H9 (cell line): ENCODE data around the gene DDX19B. TPM values are rescaled to one million over a fixed set of nuclear protein-coding genes. Genes with fewer than 3 reads are reported as not detected.

ENCODE experiments used
- DNase-seq: peaks from one replicate; pipeline ENCODE4 v3.0.0-alpha.2; 2017
- H2AFZ ChIP-seq: one replicate; pipeline ENCODE4 v1.6.1; 2013; ENCODE audit warnings: mild to moderate bottlenecking, low read length, control low read depth, moderate library complexity
- H2AK5ac ChIP-seq: 2 replicates; pipeline ENCODE4 v1.6.1; 2013; ENCODE audit warnings: low read length, control low read depth, mixed read lengths; ENCODE audit not compliant: insufficient read length
- H2BK120ac ChIP-seq: one replicate; pipeline ENCODE4 v1.6.1; 2013; ENCODE audit warnings: low read depth, mild to moderate bottlenecking, low read length, control low read depth, inconsistent platforms; ENCODE audit not compliant: poor library complexity, severe bottlenecking
- H2BK12ac ChIP-seq: 2 replicates; pipeline ENCODE4 v1.6.1; 2013; ENCODE audit warnings: low read length, control low read depth, mixed read lengths, low read depth; ENCODE audit not compliant: insufficient read length
- H2BK15ac ChIP-seq: 2 replicates; pipeline ENCODE4 v1.6.1; 2013; ENCODE audit warnings: low read depth, low read length, control low read depth
- H2BK20ac ChIP-seq: one replicate; pipeline ENCODE4 v1.6.1; 2013; ENCODE audit warnings: low read depth, mild to moderate bottlenecking, low read length, control low read depth, inconsistent platforms; ENCODE audit not compliant: poor library complexity, severe bottlenecking
- H2BK5ac ChIP-seq: 2 replicates; pipeline ENCODE4 v1.6.1; 2013; ENCODE audit warnings: low read length, control low read depth, mixed read lengths; ENCODE audit not compliant: insufficient read length
- H3K14ac ChIP-seq: 2 replicates; pipeline ENCODE4 v1.6.1; 2013; ENCODE audit warnings: low read length, control low read depth; ENCODE audit not compliant: insufficient read depth
- H3K18ac ChIP-seq: 2 replicates; pipeline ENCODE4 v1.6.1; 2013; ENCODE audit warnings: low read depth, mild to moderate bottlenecking, mixed read lengths, low read length, control low read depth; ENCODE audit not compliant: insufficient read length
- H3K23ac ChIP-seq: 2 replicates; pipeline ENCODE4 v1.6.1; 2013; ENCODE audit warnings: low read length, control low read depth, mixed read lengths, low read depth; ENCODE audit not compliant: insufficient read length
- H3K23me2 ChIP-seq: 2 replicates; pipeline ENCODE4 v1.6.1; 2013; ENCODE audit warnings: low read depth, mild to moderate bottlenecking, mixed read lengths, low read length, control low read depth; ENCODE audit not compliant: insufficient read length, poor library complexity, severe bottlenecking
- H3K27ac ChIP-seq: 2 replicates; pipeline ENCODE4 v1.5.1; 2013; ENCODE audit warnings: low read length, control low read depth, mixed read lengths, low read depth; ENCODE audit not compliant: insufficient read length
- H3K27me3 ChIP-seq: 2 replicates; pipeline ENCODE4 v1.6.1; 2013; ENCODE audit warnings: low read length, control low read depth, inconsistent platforms; ENCODE audit not compliant: insufficient read depth
- H3K4ac ChIP-seq: 2 replicates; pipeline ENCODE4 v1.6.1; 2013; ENCODE audit warnings: low read depth, mild to moderate bottlenecking, control low read depth, inconsistent platforms, low read length, moderate library complexity
- H3K4me1 ChIP-seq: 2 replicates; pipeline ENCODE4 v1.6.1; 2013; ENCODE audit warnings: low read length, control low read depth, inconsistent platforms; ENCODE audit not compliant: insufficient read depth
- H3K4me2 ChIP-seq: 2 replicates; pipeline ENCODE4 v1.6.1; 2013; ENCODE audit warnings: low read length, control low read depth, mixed read lengths; ENCODE audit not compliant: insufficient read length, insufficient read depth
- H3K56ac ChIP-seq: 2 replicates; pipeline ENCODE4 v1.6.1; 2013; ENCODE audit warnings: low read depth, mild to moderate bottlenecking, mixed read lengths, low read length, control low read depth; ENCODE audit not compliant: insufficient read length
- H3K79me1 ChIP-seq: 2 replicates; pipeline ENCODE4 v1.6.1; 2013; ENCODE audit warnings: low read depth, mild to moderate bottlenecking, moderate library complexity, low read length, control low read depth, inconsistent platforms; ENCODE audit not compliant: insufficient read depth, poor library complexity, severe bottlenecking
- H3K79me2 ChIP-seq: 2 replicates; pipeline ENCODE4 v1.6.1; 2013; ENCODE audit warnings: low read length, control low read depth, inconsistent platforms; ENCODE audit not compliant: insufficient read depth
- H3K9ac ChIP-seq: 2 replicates; pipeline ENCODE4 v1.6.1; 2013; ENCODE audit warnings: low read length, control low read depth, mixed read lengths; ENCODE audit not compliant: insufficient read length; ENCODE audit errors: extremely low read depth
- H3K9me3 ChIP-seq: one replicate; pipeline ENCODE4 v1.6.1; 2013; ENCODE audit warnings: low read depth, low read length, inconsistent platforms; ENCODE audit not compliant: control insufficient read depth
- H3T11ph ChIP-seq: one replicate; pipeline ENCODE4 v1.6.1; 2013; ENCODE audit warnings: mild to moderate bottlenecking, low read length, control low read depth, inconsistent platforms
- H4K20me1 ChIP-seq: one replicate; pipeline ENCODE4 v1.6.1; 2013; ENCODE audit not compliant: control insufficient read depth, insufficient read length, insufficient read depth
- H4K5ac ChIP-seq: 2 replicates; pipeline ENCODE4 v1.6.1; 2013; ENCODE audit warnings: low read depth, mild to moderate bottlenecking, mixed read lengths, low read length, control low read depth; ENCODE audit not compliant: insufficient read length
- H4K8ac ChIP-seq: replicated peaks from 2 replicates; pipeline ENCODE4 v1.6.1; 2013; ENCODE audit warnings: low read length, control low read depth, mixed read lengths, low read depth; ENCODE audit not compliant: insufficient read length
- H4K91ac ChIP-seq: 2 replicates; pipeline ENCODE4 v1.6.1; 2013; ENCODE audit warnings: low read depth, mild to moderate bottlenecking, moderate library complexity, mixed read lengths, low read length, control low read depth; ENCODE audit not compliant: insufficient read length
- H3K27ac Mint-ChIP-seq, 3 experiments: 2 replicates in 2 of 3; 3 replicates in 1 of 3; pipeline ENCODE4 v1.8.0; 2020 to 2021; ENCODE audit warnings: mixed read lengths in 3 of 3, mild to moderate bottlenecking in 1 of 3, moderate library complexity in 1 of 3
- H3K27me3 Mint-ChIP-seq: 2 replicates; pipeline ENCODE4 v1.8.0; 2021; ENCODE audit warnings: low read depth, mild to moderate bottlenecking, moderate library complexity, mixed read lengths
- H3K36me3 Mint-ChIP-seq, 3 experiments: 2 replicates in 2 of 3; 3 replicates in 1 of 3; pipeline ENCODE4 v1.8.0; 2020 to 2021; ENCODE audit warnings: low read depth in 3 of 3, mixed read lengths in 3 of 3; ENCODE audit not compliant: insufficient read depth in 1 of 3
- H3K4me1 Mint-ChIP-seq, 2 experiments: 2 replicates each; pipeline ENCODE4 v1.8.0; 2020; ENCODE audit warnings: mixed read lengths in 2 of 2
- H3K4me3 Mint-ChIP-seq, 2 experiments: 2 replicates in 1 of 2; 3 replicates in 1 of 2; pipeline ENCODE4 v1.8.0; 2020 to 2021; ENCODE audit warnings: mild to moderate bottlenecking in 2 of 2, mixed read lengths in 2 of 2, moderate library complexity in 1 of 2
- H3K9me3 Mint-ChIP-seq, 2 experiments: 2 replicates in 1 of 2; 3 replicates in 1 of 2; pipeline ENCODE4 v1.8.0; 2020; ENCODE audit warnings: mild to moderate bottlenecking in 2 of 2, mixed read lengths in 2 of 2, moderate library complexity in 1 of 2
- WGBS: extraction: QIAGEN DNeasy Blood & Tissue Kit; methylation state at CpG from one replicate; pipeline ENCODE4 v1.1.7; 2013; ENCODE audit warnings: missing lambda C conversion rate, low lambda C conversion rate, mixed read lengths; ENCODE audit not compliant: insufficient read length; ENCODE audit errors: extremely low coverage; 5-methylcytosine and 5-hydroxymethylcytosine counted together
- total RNA-seq: library from RNA; stranded (reverse); gene quantifications from 2 replicates; pipeline ENCODE4 v1.2.1, GENCODE V29; 2021
- TF ChIP-seq, protein P1 (sequence below): fragments of 200-600 bp; sonication (generic); conservative IDR thresholded peaks from 3 replicates; pipeline ENCODE4 v1.8.0; 2021; ENCODE audit warnings: antibody characterized with exemption, mild to moderate bottlenecking

DDX19B gene
- total RNA-seq, 1 experiment from 2014 or later = 47.3 TPM

DNA sequence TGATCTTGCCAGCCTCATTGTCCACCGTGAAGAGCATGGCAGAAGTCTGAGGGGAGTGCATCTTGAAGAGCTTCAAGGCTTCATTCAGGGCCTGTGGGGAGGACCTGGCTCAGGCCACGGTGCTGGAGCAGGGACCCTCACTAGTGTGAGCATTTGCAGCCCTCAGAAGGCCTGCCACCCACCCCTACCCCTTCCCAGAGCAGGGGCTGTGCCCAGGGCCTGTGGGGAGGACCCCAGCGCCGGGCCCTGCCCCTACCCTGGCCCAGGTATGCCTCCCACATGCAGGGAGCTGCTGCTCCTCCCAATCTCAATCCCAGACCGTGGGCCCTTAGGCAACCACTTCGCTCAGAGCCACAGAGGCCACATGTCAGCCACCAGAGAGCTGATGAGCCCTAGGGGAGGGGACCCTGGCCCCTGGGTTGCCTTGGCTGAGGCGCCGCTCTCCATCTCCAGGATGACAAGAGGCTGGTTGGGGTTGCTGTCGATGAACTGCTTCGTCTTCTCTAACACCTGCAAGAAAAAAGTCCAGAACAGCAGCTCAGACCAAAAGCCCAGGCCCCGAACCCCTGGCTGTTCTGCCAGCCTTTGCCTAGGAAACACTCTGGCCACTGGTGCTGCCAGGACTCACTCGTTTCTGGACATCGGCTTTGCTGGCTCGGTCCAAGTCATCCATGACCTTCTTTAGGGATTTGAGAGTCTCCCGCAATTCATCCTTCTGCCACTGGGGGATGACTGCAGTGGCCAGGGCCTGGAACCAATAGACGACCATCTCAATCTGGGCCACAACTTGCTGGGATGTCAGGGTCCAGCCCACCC is 45.5 kb upstream of the DDX19B start:
- Histone ChIP-seq H2AFZ (no peak overlapping the region), H2BK120ac (no peak overlapping the region), H3T11ph (no peak overlapping the region), H3K27ac (no peak overlapping the region), H3K4ac (no peak overlapping the region), H4K5ac (no peak overlapping the region), H4K20me1 (no peaks in the 10 kb centered on the region), H3K56ac (no peak overlapping the region), H2BK20ac (no peak overlapping the region), H3K23me2 (no peaks in the 10 kb centered on the region), H2BK15ac (no peak overlapping the region), H4K8ac (no peak overlapping the region), H3K9me3 (no peaks in the 10 kb centered on the region), H3K14ac (no peak overlapping the region), H3K27me3 (no peaks in the 10 kb centered on the region), H3K79me1 (no peaks in the 10 kb centered on the region), H3K4me1 (no peaks in the 10 kb centered on the region), H3K9ac (no peak overlapping the region), H4K91ac (no peak overlapping the region), H2BK12ac (no peak overlapping the region), H3K23ac (no peak overlapping the region), H3K18ac (no peak overlapping the region), H2AK5ac (no peak overlapping the region), H3K79me2 (peaks cover 2% of the 10 kb centered on the region; the same call in 1 of the 2 replicates), H3K4me2 (no peak overlapping the region), H2BK5ac (no peak overlapping the region)
- peak overlapping the region in 1 of 2 experiments; percentile 14; a peak in 3 of 5 replicates for H3K4me3 Mint-ChIP-seq
- peaks cover 48 to 81% (median 67%) of the 10 kb centered on the region in 3 experiments for H3K36me3 Mint-ChIP-seq
- peak overlapping the region; percentile 48 to 89 (median 75); a peak in 4 of 7 replicates for H3K27ac Mint-ChIP-seq
- peak; percentile 71 for DNase-seq
- H3K4me1 Mint-ChIP-seq = peaks cover 7 to 11% of the 10 kb centered on the region in 2 experiments
- peaks cover 1% of the 10 kb centered on the region; the same call in 1 of the 2 replicates for H3K27me3 Mint-ChIP-seq
- WGBS = no CpG with 5 or more reads among the region's 16 CpGs
- no peaks in the 10 kb centered on the region for H3K9me3 Mint-ChIP-seq
- TF ChIP-seq, protein P1, sequence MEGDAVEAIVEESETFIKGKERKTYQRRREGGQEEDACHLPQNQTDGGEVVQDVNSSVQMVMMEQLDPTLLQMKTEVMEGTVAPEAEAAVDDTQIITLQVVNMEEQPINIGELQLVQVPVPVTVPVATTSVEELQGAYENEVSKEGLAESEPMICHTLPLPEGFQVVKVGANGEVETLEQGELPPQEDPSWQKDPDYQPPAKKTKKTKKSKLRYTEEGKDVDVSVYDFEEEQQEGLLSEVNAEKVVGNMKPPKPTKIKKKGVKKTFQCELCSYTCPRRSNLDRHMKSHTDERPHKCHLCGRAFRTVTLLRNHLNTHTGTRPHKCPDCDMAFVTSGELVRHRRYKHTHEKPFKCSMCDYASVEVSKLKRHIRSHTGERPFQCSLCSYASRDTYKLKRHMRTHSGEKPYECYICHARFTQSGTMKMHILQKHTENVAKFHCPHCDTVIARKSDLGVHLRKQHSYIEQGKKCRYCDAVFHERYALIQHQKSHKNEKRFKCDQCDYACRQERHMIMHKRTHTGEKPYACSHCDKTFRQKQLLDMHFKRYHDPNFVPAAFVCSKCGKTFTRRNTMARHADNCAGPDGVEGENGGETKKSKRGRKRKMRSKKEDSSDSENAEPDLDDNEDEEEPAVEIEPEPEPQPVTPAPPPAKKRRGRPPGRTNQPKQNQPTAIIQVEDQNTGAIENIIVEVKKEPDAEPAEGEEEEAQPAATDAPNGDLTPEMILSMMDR = peak; percentile 68
